Tibial artery (tissue), 4 donors: ENCODE measurements around the gene NME3.

Experiments
- DNase-seq, 2 donors: peaks; one replicate each; pipeline ENCODE4 v3.0.0-alpha.2; 2019
- H3K27ac ChIP-seq, 2 donors: fragments of 200-600 bp; sonication (generic) in 1 of 2; 1 replicate in 1 of 2; 2 replicates in 1 of 2; pipeline ENCODE4 v1.5.1; 2018 to 2019; ENCODE audit warnings: mild to moderate bottlenecking in 1 of 2
- H3K27me3 ChIP-seq, 2 donors: fragments of 200-600 bp; sonication (generic) in 1 of 2; one replicate each; pipeline versions ENCODE4 v1.5.1 to v1.6.0; 2016 to 2019
- H3K36me3 ChIP-seq, 3 donors: fragments of 200-600 bp; sonication (generic) in 2 of 3; one replicate each; pipeline ENCODE4 v1.5.1; 2016 to 2019; ENCODE audit warnings: mild to moderate bottlenecking in 2 of 3
- H3K4me1 ChIP-seq, 4 donors: fragments of 200-600 bp; sonication (generic) in 2 of 4; 1 replicate in 3 of 4; 2 replicates in 1 of 4; pipeline ENCODE4 v1.5.1; 2016 to 2019
- H3K4me3 ChIP-seq, 2 donors: fragments of 200-600 bp; sonication (generic) in 1 of 2; 1 replicate in 1 of 2; 2 replicates in 1 of 2; pipeline ENCODE4 v1.5.1; 2018 to 2019; ENCODE audit warnings: mild to moderate bottlenecking in 2 of 2
- H3K9me3 ChIP-seq, 3 donors: fragments of 200-600 bp; sonication (generic) in 1 of 3; one replicate each; pipeline ENCODE4 v1.5.1; 2016 to 2019
- CTCF ChIP-seq, 2 experiments: fragments of 200-600 bp in 1 of 2; fragments of 450-650 bp in 1 of 2; IDR thresholded peaks; one replicate each; pipeline ENCODE4 v1.5.1; 2017 to 2019; ENCODE audit warnings: antibody characterized with exemption in 2 of 2, mild to moderate bottlenecking in 1 of 2, moderate library complexity in 1 of 2
- intact Hi-C: fragments of 100-400 bp; cut with DNase I; formaldehyde crosslinking; loops from one replicate; pipeline ENCODE4 v1.15.0; 2023; ENCODE audit warnings: low total_unique reads

The NME3 gene

DNA sequence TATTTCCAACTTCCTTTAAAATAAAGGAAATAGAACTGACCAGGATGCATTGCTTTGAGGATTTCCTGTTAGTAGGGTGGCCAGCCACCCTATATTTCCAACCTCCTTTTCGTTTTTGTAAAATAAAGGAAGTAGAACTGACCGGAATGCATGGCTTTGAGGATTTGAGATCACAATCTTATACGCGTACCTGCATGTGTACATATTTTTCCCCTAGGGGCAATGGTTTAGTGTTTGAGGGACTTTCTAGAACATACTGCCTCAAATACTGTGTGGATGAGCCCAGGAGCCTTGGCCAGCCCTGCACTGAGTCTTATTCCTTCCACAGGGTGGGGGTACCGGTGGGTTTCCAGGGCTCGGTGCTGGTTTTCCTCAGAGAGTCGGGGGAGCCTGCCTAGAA is 39.7 kb downstream of the NME3 start:
- no peak for DNase-seq
- no peak overlapping the region for H3K27ac ChIP-seq
- H3K36me3 ChIP-seq = peaks cover 34 to 79% (median 62%) of the 10 kb centered on the region in 3 donors
- no peaks in the 10 kb centered on the region for H3K4me1 ChIP-seq
- intact Hi-C loops = no loop called here
- H3K27me3 ChIP-seq = no peaks in the 10 kb centered on the region
- no peaks in the 10 kb centered on the region for H3K9me3 ChIP-seq
- no peak for TF ChIP-seq CTCF (IDR thresholded peaks at IDR 0.05)
- no peak overlapping the region for H3K4me3 ChIP-seq

DNA sequence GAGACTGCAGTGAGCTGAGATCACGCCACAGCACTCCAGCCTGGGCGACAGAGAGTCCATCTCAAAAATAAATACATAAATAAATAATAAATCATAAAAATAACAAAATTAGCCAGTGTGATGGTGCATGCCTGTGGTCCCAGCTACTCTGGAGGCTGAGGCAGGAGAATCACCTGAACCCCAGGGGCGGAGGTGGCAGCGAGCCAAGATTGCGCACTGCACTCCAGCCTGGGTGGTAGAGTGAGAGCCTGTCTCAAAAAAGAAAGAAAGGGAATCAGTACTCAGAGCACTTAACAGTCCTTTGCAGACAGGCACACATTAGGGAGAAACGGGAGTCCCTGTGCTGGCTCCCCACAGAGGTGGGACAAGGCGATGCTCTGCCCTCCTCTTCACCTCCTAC is 40.3 kb downstream of the NME3 start:
- Histone ChIP-seq H3K4me1 (no peaks in the 10 kb centered on the region), H3K27me3 (no peaks in the 10 kb centered on the region), H3K27ac (no peak overlapping the region), H3K36me3 (peaks cover 39 to 84% (median 67%) of the 10 kb centered on the region in 3 donors), H3K9me3 (no peaks in the 10 kb centered on the region), H3K4me3 (no peak overlapping the region)
- DNase-seq = no peak
- TF ChIP-seq CTCF (IDR thresholded peaks at IDR 0.05) = no peak
- intact Hi-C loops = no loop called here

DNA sequence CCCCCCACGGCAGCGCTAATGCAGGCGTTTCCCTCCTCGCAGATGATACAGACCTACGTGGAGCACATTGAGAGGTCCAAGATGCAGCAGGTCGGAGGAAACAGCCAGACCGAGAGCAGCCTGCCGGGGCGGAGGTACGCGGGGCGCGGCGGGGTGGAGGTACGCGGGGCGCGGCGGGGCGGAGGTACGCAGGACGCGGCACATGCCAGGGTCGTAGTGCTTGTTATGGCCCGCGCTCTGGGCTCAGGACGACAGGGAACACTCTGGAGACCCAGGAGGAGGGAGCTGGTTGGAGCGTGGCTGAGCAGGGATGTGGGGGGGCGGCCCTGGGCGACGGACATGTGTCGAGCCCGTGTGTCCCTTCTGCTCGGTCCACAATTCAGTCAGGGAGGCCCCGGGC is 41.9 kb downstream of the NME3 start:
- H3K4me1 ChIP-seq = no peaks in the 10 kb centered on the region
- peaks cover 53 to 94% (median 73%) of the 10 kb centered on the region in 3 donors for H3K36me3 ChIP-seq
- DNase-seq = no peak
- TF ChIP-seq CTCF (IDR thresholded peaks at IDR 0.05) = no peak
- H3K4me3 ChIP-seq = no peak overlapping the region
- H3K27me3 ChIP-seq = no peaks in the 10 kb centered on the region
- no peak overlapping the region for H3K27ac ChIP-seq
- intact Hi-C loops = no loop called here
- H3K9me3 ChIP-seq = no peaks in the 10 kb centered on the region

DNA sequence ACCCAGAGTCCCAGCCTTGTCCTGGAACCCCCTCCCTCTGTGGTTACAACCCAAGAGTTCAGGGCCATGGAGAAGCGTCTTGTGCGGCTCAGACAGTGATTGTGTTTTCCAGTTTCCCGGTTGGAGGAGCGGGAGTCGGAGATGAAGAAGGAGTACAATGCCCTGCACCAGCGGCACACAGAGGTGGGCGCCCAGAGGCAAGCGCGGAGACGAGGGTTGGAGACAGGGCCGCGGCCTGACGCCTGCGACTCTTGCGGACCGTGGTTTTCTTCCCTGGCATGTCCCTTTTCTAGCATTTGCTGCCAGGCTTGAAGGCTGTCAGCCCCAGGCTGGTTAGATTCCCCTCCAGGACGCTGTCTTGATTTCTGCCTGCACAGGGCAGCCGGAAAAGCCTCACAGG is 42.3 kb downstream of the NME3 start:
- Histone ChIP-seq H3K27ac (no peak overlapping the region), H3K27me3 (no peaks in the 10 kb centered on the region), H3K36me3 (peaks cover 53 to 94% (median 69%) of the 10 kb centered on the region in 3 donors), H3K4me3 (no peak overlapping the region), H3K9me3 (no peaks in the 10 kb centered on the region), H3K4me1 (peaks cover 0 to 3% (median under 1%) of the 10 kb centered on the region in 4 donors)
- no peak for DNase-seq
- TF ChIP-seq CTCF (IDR thresholded peaks at IDR 0.05) = no peak
- intact Hi-C loops = no loop called here

- Histone ChIP-seq H3K36me3 (peaks cover 47 to 83% (median 58%) of the 10 kb centered on the region in 3 donors), H3K4me1 (peaks cover 0 to 13% (median 6%) of the 10 kb centered on the region in 4 donors), H3K27ac (no peak overlapping the region), H3K4me3 (no peak overlapping the region), H3K27me3 (no peaks in the 10 kb centered on the region), H3K9me3 (no peaks in the 10 kb centered on the region)
- DNase-seq = no peak
- intact Hi-C loops = no loop called here
- no peak for TF ChIP-seq CTCF (IDR thresholded peaks at IDR 0.05)
Observed at GRCh38 chr16:1727651-1728624, 43.4 kb downstream of the NME3 start.
